GM12873 (cell line): ENCODE measurements around the gene TMPRSS7.

Experiments used
- CTCF ChIP-seq: IDR thresholded peaks from 2 replicates; pipeline ENCODE4 v1.5.1; 2012; ENCODE audit warnings: low read depth, mild to moderate bottlenecking, moderate library complexity, low read length, control low read depth; ENCODE audit not compliant: insufficient read depth; ENCODE audit errors: missing control alignments

Gene TMPRSS7

GRCh38 chr3:112034436-112034835 lies at the start of gene TMPRSS7:
Gene TMPRSS7 (plus strand): TSS chr3:112034736. CDS start chr3:112034846, 110 bp downstream.
- TF ChIP-seq CTCF = no peak

GRCh38 chr3:111986800-111987199 lies 47.7 kb upstream of the TMPRSS7 start:
- no peak for TF ChIP-seq CTCF

- TF ChIP-seq CTCF = peak; percentile 74
These were observed 45.4 kb upstream of the TMPRSS7 start for GRCh38 chr3:111989061-111989678.

- TF ChIP-seq CTCF = no peak
These were observed 41.5 kb upstream of the TMPRSS7 start for GRCh38 chr3:111993038-111993437.

- no peak for TF ChIP-seq CTCF
These were observed 35.7 kb upstream of the TMPRSS7 start, which contains the start of gene TAGLN3 for GRCh38 chr3:111998636-111999483. Gene TAGLN3 (plus strand): TSS chr3:111998922. CDS start chr3:111999423, 501 bp downstream.

GRCh38 chr3:111999484-112000324 lies 34.8 kb upstream of the TMPRSS7 start:
- TF ChIP-seq CTCF = no peak

- no peak for TF ChIP-seq CTCF
These were observed 34.2 kb upstream of the TMPRSS7 start for GRCh38 chr3:112000367-112000771.
